ENCODE measurements around the gene ZNF821.

- TF ChIP-seq POLR2A (IDR thresholded peaks at IDR 0.05) (no peak), POLR2AphosphoS5 (IDR thresholded peaks at IDR 0.05; ENCODE audit: insufficient read depth in 1 of 2, low read depth in 1 of 2) (no peak)
- TF ChIP-seq, protein P1, sequence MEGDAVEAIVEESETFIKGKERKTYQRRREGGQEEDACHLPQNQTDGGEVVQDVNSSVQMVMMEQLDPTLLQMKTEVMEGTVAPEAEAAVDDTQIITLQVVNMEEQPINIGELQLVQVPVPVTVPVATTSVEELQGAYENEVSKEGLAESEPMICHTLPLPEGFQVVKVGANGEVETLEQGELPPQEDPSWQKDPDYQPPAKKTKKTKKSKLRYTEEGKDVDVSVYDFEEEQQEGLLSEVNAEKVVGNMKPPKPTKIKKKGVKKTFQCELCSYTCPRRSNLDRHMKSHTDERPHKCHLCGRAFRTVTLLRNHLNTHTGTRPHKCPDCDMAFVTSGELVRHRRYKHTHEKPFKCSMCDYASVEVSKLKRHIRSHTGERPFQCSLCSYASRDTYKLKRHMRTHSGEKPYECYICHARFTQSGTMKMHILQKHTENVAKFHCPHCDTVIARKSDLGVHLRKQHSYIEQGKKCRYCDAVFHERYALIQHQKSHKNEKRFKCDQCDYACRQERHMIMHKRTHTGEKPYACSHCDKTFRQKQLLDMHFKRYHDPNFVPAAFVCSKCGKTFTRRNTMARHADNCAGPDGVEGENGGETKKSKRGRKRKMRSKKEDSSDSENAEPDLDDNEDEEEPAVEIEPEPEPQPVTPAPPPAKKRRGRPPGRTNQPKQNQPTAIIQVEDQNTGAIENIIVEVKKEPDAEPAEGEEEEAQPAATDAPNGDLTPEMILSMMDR (IDR thresholded peaks at IDR 0.05) = no peak
These were observed 43.8 kb upstream of the ZNF821 start for GRCh38 chr16:71927787-71928186.

Measured in vagina (tissue), 2 donors.